Measurements from ENCODE around the gene ICAM1.

The ICAM1 gene

DNA sequence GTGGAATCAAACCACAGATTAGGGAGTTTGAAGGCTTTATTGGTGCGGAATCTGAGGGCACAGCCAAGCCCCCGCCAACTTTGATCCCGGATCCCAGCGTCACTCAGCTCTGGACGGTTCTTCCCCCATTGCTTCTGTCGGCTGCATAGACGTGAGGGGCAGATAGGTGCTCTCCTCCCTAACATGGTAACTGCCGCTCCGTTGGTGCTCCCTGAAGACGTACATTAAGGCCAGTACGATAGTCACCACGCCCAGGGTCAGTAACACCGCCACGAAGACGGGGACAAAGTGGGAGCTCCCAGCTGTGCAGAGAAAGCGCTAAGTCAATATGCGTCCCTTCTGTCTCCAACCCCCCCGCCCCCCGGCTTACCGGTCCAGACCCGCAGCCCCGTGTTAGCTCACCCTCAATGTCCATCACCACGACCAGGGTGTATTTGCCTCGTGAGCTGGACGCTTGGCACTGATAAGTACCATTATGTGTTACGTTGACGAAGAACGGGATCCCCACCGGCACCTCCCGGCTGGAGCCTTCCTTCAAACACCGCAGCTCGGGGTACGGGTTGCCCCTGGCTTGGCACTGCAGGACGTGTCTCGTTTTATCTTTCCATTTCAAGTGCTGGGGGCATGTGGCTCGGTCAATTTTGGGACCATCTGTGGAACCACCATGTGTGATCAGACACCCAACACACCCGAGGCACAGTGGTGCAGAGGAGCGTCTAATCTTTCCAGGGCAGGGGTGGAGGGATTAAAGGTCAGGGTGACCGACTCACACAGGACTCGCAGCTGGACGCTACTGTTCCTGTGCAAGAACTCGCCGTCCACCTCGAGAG lies 63.1 kb downstream of the ICAM1 start:
- Histone ChIP-seq H3K4me3 (ENCODE audit: low read depth in 1 of 2, low read length in 2 of 2) (peak overlapping the region; percentile 90 to 98), H3K9ac (ENCODE audit: low read depth in 1 of 2, low read length in 2 of 2) (peak overlapping the region; percentile 53 to 60), H3K27ac (ENCODE audit: low read depth, low read length) (peak overlapping the region; percentile 89), H3K36me3 (ENCODE audit: control insufficient read depth in 1 of 2, insufficient read depth in 2 of 2, low read length in 2 of 2) (peaks cover 14 to 18% of the 10 kb centered on the region in 2 donors), H3K9me3 (ENCODE audit: control insufficient read depth in 1 of 2, low read length in 2 of 2) (no peaks in the 10 kb centered on the region), H3K27me3 (ENCODE audit: control insufficient read depth in 1 of 2, insufficient read depth in 2 of 2, low read length in 2 of 2) (no peaks in the 10 kb centered on the region), H3K4me1 (ENCODE audit: control insufficient read depth in 1 of 2, insufficient read depth in 2 of 2, low read length in 2 of 2) (peaks cover 20 to 36% of the 10 kb centered on the region in 2 donors)

GRCh38 chr19:10334588-10335351 lies 63.9 kb downstream of the ICAM1 start:
- no peaks in the 10 kb centered on the region for H3K9me3 ChIP-seq (ENCODE audit: control insufficient read depth in 1 of 2, low read length in 2 of 2)
- H3K9ac ChIP-seq (ENCODE audit: low read depth in 1 of 2, low read length in 2 of 2), result peak overlapping the region; percentile 53 to 60
- H3K36me3 ChIP-seq (ENCODE audit: control insufficient read depth in 1 of 2, insufficient read depth in 2 of 2, low read length in 2 of 2), result peaks cover 6 to 10% of the 10 kb centered on the region in 2 donors
- peak overlapping the region; percentile 90 to 98 for H3K4me3 ChIP-seq (ENCODE audit: low read depth in 1 of 2, low read length in 2 of 2)
- no peaks in the 10 kb centered on the region for H3K27me3 ChIP-seq (ENCODE audit: control insufficient read depth in 1 of 2, insufficient read depth in 2 of 2, low read length in 2 of 2)
- peaks cover 20 to 36% of the 10 kb centered on the region in 2 donors for H3K4me1 ChIP-seq (ENCODE audit: control insufficient read depth in 1 of 2, insufficient read depth in 2 of 2, low read length in 2 of 2)
- peak overlapping the region; percentile 70 for H3K27ac ChIP-seq (ENCODE audit: low read depth, low read length)

- Histone ChIP-seq H3K4me1 (ENCODE audit: control insufficient read depth in 1 of 2, insufficient read depth in 2 of 2, low read length in 2 of 2) (peaks cover 20 to 36% of the 10 kb centered on the region in 2 donors), H3K27ac (ENCODE audit: low read depth, low read length) (no peak overlapping the region), H3K4me3 (ENCODE audit: low read depth in 1 of 2, low read length in 2 of 2) (peak overlapping the region in 1 of 2 donors; percentile 90), H3K36me3 (ENCODE audit: control insufficient read depth in 1 of 2, insufficient read depth in 2 of 2, low read length in 2 of 2) (peaks cover 3% of the 10 kb centered on the region in 2 donors), H3K9me3 (ENCODE audit: control insufficient read depth in 1 of 2, low read length in 2 of 2) (no peaks in the 10 kb centered on the region), H3K9ac (ENCODE audit: low read depth in 1 of 2, low read length in 2 of 2) (no peak overlapping the region), H3K27me3 (ENCODE audit: control insufficient read depth in 1 of 2, insufficient read depth in 2 of 2, low read length in 2 of 2) (no peaks in the 10 kb centered on the region)
These were observed 64.5 kb downstream of the ICAM1 start for GRCh38 chr19:10335352-10335985.
